GM21381 (cell line): ENCODE data around the gene PPP1R36.
"Not testable (repeated sequence)": the region's sequence is repeated elsewhere in the genome, so short reads cannot be mapped to it uniquely, and the experiment has no call there.

Experiments
- ATAC-seq: cut with Tn5 transposase; IDR thresholded peaks from one replicate; pipeline ENCODE4 v1.9.1; 2021; ENCODE audit warnings: mild to moderate bottlenecking, moderate library complexity; ENCODE audit not compliant: unreplicated experiment

PPP1R36 gene

GRCh38 chr14:64518229-64518628, 31.5 kb upstream of the PPP1R36 start:
- ATAC-seq: no peak

- no peak for ATAC-seq
These were observed 29.1 kb upstream of the PPP1R36 start for GRCh38 chr14:64520699-64521098.

- ATAC-seq: no peak
These were observed 27.0 kb upstream of the PPP1R36 start for GRCh38 chr14:64522591-64523355.

GRCh38 chr14:64525354-64525753, 24.4 kb upstream of the PPP1R36 start:
- no peak for ATAC-seq

GRCh38 chr14:64531567-64531966, 18.2 kb upstream of the PPP1R36 start:
- no peak for ATAC-seq

GRCh38 chr14:64536488-64537245, 13.1 kb upstream of the PPP1R36 start:
- ATAC-seq: no peak

GRCh38 chr14:64540208-64541202, 9.3 kb upstream of the PPP1R36 start, which contains the start of gene HSPA2:
TSS of gene HSPA2 (plus strand) at chr14:64540741. CDS start at chr14:64540850, 109 bp downstream.
- ATAC-seq: peak; percentile 92

- ATAC-seq: no peak
These were observed 8.3 kb upstream of the PPP1R36 start for GRCh38 chr14:64541261-64541971.

GRCh38 chr14:64541972-64542835, 7.6 kb upstream of the PPP1R36 start:
- ATAC-seq: no peak

GRCh38 chr14:64542836-64543201, 6.9 kb upstream of the PPP1R36 start:
- no peak for ATAC-seq

GRCh38 chr14:64544607-64545312, 5.0 kb upstream of the PPP1R36 start:
- ATAC-seq: no peak

- ATAC-seq: no peak
These were observed 745 bp upstream of the PPP1R36 start for GRCh38 chr14:64549016-64549415.

GRCh38 chr14:64550621-64551333, 1.0 kb downstream of the PPP1R36 start:
- ATAC-seq: no peak

GRCh38 chr14:64554556-64554955, 4.8 kb downstream of the PPP1R36 start:
- no peak for ATAC-seq

GRCh38 chr14:64556526-64556925, 6.8 kb downstream of the PPP1R36 start:
- ATAC-seq: no peak

GRCh38 chr14:64558216-64558615, 8.5 kb downstream of the PPP1R36 start:
- not testable (repeated sequence) for ATAC-seq

- ATAC-seq: no peak
These were observed 11.9 kb downstream of the PPP1R36 start for GRCh38 chr14:64561631-64562030.

- ATAC-seq: no peak
These were observed 12.7 kb downstream of the PPP1R36 start for GRCh38 chr14:64562436-64562835.
